Measurements from ENCODE around the gene AARSD1. TPM values are rescaled to one million over a fixed set of nuclear protein-coding genes. Genes with fewer than 3 reads are reported as not detected.
"Not testable (repeated sequence)": the region's sequence is repeated elsewhere in the genome, so short reads cannot be mapped to it uniquely, and the experiment has no call there.

AARSD1 gene
- total RNA-seq, 2 experiments from 2014 or later, result 39.9 to 43.2 TPM

DNA sequence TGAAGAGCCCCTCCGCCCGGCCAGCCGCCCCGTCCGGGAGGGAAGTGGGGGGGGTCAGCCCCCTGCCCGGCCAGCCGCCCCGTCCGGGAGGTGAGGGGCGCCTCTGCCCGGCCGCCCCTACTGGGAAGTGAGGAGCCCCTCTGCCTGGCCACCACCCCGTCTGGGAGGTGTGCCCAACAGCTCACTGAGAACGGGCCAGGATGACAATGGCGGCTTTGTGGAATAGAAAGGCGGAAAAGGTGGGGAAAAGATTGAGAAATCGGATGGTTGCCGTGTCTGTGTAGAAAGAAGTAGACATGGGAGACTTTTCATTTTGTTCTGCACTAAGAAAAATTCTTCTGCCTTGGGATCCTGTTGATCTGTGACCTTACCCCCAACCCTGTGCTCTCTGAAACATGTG is 9.1 kb upstream of the AARSD1 start:
- ATAC-seq (ENCODE audit: low read depth); DNase-seq; H3K4me1 Mint-ChIP-seq; H3K9me3 Mint-ChIP-seq; H3K4me3 Mint-ChIP-seq; POLR2A ChIA-PET; H3K27ac Mint-ChIP-seq; H3K27me3 Mint-ChIP-seq; H3K36me3 Mint-ChIP-seq: not testable (repeated sequence)

DNA sequence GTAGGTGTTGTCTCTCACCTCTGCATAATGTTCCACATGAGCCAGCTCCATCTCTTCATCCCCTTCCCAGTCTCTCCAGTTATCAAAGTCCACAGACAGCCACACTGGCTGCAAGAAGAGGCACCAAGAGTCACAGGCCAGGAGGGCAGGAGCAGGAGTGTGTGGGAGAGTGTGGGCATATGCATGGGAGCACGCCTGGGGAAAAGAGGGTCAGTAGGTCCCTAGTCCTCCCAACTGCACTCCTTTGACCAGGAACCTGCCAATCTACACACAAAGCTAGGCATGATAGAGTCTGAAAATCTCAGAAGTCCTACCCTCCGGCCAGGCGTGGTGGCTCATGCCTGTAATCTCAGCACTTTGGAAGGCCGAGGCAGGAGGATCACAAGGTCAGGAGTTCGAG is 7.3 kb upstream of the AARSD1 start:
- POLR2A ChIA-PET, result no interaction called here
- ATAC-seq (ENCODE audit: low read depth), result no peak
- H3K27me3 Mint-ChIP-seq, result no peaks in the 10 kb centered on the region
- H3K4me1 Mint-ChIP-seq, result peaks cover 4% of the 10 kb centered on the region
- H3K27ac Mint-ChIP-seq, result no peak overlapping the region
- H3K36me3 Mint-ChIP-seq, result no peaks in the 10 kb centered on the region
- no peak for DNase-seq
- no peak overlapping the region for H3K4me3 Mint-ChIP-seq
- no peaks in the 10 kb centered on the region for H3K9me3 Mint-ChIP-seq

DNA sequence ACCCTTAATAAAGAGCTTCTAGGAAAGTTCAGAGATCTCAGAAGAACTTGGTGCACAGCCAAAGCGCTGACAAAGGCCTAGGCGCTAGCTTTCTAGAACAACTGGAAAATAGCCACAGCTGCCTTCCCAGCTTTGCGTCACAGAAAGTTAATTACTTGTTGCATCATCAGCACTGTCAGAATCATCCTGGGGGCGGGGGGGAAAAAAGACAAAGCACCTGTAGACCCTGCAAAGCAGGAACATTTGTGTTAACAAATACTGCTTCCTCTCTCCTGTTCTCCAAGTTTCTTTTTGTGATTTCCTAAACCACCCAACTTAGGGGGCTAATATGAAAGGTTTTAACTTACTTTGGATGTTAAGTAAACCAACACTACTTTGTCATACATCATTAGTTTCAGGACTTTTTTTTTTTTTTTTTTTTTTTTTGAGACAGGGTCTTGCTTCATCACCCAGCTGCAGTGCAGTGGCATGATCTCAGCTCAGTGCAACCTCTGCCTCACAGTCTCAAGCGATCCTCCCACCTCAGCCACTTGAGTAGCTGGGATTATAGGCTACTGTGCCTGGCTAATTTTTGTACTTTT is 4.8 kb upstream of the AARSD1 start:
- Mint-ChIP-seq H3K27me3 (no peaks in the 10 kb centered on the region), H3K27ac (no peak overlapping the region), H3K36me3 (peaks cover 5% of the 10 kb centered on the region), H3K4me3 (no peak overlapping the region), H3K4me1 (peaks cover 5% of the 10 kb centered on the region), H3K9me3 (no peaks in the 10 kb centered on the region)
- DNase-seq, result no peak
- no peak for ATAC-seq (ENCODE audit: low read depth)
- POLR2A ChIA-PET, result no interaction called here

DNA sequence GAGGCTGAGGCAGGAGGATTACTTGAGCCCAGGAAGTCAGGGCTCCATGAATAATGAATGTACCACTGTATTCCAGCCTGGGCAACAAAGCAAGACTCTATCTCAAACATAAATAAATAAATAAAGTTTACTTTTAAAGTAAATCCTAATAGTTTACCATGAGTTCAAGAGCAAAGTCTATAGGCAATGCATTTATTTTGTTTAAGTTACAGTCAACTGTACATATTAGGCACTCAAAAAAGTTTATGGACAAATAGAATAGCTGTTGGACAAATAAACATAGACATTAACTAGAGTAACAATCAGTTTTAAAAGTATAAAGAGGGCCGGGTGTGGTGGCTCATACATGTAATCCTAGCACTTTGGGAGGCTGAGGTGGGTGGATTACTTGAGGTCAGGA is 3.7 kb upstream of the AARSD1 start:
- no peak for DNase-seq
- Mint-ChIP-seq H3K4me1 (peaks cover 11% of the 10 kb centered on the region), H3K4me3 (no peak overlapping the region), H3K36me3 (peaks cover 5% of the 10 kb centered on the region), H3K9me3 (no peaks in the 10 kb centered on the region), H3K27ac (no peak overlapping the region), H3K27me3 (no peaks in the 10 kb centered on the region)
- POLR2A ChIA-PET, result no interaction called here
- ATAC-seq (ENCODE audit: low read depth), result no peak

DNA sequence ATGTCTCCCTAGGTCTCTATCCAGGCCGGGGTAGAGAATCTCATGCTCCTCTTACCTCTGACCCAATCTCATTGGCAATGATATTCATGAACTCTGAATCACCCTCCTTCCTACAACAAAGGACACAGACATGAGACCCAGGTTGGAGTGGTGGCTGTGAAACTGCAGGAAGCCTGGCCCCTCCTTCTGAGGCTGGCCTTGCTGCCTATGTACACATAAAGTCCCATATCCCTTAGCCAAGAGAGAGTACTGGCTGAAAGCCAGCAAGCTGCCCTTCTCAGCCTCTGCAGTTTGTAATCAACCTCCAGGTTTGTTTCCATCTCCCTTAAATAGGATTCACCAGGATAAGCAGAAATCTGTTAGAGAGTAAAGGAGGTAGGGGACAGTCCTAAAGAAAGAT is 10.6 kb downstream of the AARSD1 start:
- no peak overlapping the region for H3K27ac Mint-ChIP-seq
- DNase-seq, result no peak
- H3K4me3 Mint-ChIP-seq, result no peak overlapping the region
- no peaks in the 10 kb centered on the region for H3K27me3 Mint-ChIP-seq
- peaks cover 13% of the 10 kb centered on the region for H3K4me1 Mint-ChIP-seq
- POLR2A ChIA-PET, result no interaction called here
- ATAC-seq (ENCODE audit: low read depth), result no peak
- no peaks in the 10 kb centered on the region for H3K9me3 Mint-ChIP-seq
- peaks cover 27% of the 10 kb centered on the region for H3K36me3 Mint-ChIP-seq

DNA sequence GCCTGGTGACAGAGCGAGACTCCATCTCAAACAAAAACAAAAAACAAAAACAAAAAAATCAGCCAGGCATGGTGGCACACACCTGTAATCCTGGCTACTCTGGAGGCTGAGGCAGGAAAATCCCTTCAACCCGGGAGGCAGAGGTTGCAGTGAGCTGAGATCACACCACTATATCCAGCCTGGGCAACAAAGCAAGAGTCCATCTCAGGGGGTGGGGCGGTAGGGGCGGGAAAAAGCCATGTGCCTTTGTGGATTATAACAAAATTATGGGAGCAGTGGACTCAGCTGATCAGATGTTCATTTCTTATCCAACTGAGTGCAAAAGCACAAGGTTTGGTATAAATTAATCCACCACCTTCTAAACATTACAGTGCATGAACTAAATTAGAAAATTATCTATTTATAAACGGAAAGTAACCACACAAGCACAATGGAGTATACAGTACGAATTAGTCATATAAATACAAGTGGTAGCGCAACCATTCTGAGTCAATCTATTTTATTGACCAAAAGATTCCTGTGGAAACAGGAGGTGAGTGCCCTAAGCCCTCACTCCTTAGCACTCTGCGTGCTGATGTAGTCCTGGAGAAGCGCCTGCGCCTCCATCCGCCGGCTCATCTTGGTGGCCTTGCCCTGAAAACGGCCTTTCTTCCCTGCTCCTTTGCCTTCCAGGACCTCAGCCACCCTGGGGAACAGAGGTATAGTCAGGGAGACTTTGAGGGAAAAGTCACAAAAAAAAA is 14.0 kb downstream of the AARSD1 start:
- Mint-ChIP-seq H3K36me3 (peaks cover 14% of the 10 kb centered on the region), H3K4me1 (peaks cover 9% of the 10 kb centered on the region), H3K27me3 (no peaks in the 10 kb centered on the region), H3K27ac (no peak overlapping the region), H3K4me3 (no peak overlapping the region), H3K9me3 (no peaks in the 10 kb centered on the region)
- POLR2A ChIA-PET, result no interaction called here
- DNase-seq (no peak), ATAC-seq (ENCODE audit: low read depth) (no peak)

DNA sequence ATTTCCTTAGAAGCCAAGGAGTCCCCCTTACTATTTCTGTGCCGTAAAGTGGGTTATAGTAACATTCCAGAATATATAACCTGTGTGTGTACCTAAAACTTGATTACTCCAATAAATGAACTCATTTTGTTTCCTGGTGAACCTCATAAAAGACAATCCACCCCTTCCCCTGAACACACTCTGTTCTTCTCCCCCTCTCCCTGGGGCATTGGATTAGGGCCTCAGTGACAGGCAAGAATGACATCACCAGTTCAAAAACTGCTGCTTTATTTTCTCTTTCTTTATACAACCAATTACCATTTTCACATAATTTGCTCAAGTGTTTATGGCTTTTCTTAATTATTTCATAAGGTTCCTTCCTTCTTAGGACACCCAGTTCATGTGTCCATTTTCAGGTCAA is 17.4 kb downstream of the AARSD1 start:
- Mint-ChIP-seq H3K27me3 (no peaks in the 10 kb centered on the region), H3K9me3 (no peaks in the 10 kb centered on the region), H3K27ac (no peak overlapping the region), H3K4me3 (no peak overlapping the region), H3K4me1 (peaks cover 1% of the 10 kb centered on the region), H3K36me3 (peaks cover 5% of the 10 kb centered on the region)
- ATAC-seq (ENCODE audit: low read depth) (no peak), DNase-seq (no peak)
- POLR2A ChIA-PET, result no interaction called here

DNA sequence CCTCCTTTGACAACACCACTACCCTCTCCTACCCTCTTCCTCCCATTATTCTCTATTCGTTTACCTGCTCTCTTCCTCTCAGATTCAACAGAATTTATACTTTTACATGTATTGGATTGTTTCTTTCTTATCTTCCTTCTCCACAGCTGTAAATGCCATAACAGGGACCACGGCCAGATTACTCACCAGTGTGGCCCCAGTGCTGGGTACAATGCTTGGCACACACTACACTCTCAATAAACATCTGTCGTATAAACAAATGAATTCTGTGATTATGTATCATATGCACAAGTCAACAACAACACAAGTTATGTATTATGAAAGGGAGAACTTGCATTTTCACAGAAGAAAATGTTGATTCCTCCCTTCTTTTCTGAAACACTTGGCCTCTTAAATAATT is 20.0 kb downstream of the AARSD1 start:
- POLR2A ChIA-PET, result no interaction called here
- H3K27ac Mint-ChIP-seq, result no peak overlapping the region
- H3K27me3 Mint-ChIP-seq, result peaks cover 6% of the 10 kb centered on the region

DNA sequence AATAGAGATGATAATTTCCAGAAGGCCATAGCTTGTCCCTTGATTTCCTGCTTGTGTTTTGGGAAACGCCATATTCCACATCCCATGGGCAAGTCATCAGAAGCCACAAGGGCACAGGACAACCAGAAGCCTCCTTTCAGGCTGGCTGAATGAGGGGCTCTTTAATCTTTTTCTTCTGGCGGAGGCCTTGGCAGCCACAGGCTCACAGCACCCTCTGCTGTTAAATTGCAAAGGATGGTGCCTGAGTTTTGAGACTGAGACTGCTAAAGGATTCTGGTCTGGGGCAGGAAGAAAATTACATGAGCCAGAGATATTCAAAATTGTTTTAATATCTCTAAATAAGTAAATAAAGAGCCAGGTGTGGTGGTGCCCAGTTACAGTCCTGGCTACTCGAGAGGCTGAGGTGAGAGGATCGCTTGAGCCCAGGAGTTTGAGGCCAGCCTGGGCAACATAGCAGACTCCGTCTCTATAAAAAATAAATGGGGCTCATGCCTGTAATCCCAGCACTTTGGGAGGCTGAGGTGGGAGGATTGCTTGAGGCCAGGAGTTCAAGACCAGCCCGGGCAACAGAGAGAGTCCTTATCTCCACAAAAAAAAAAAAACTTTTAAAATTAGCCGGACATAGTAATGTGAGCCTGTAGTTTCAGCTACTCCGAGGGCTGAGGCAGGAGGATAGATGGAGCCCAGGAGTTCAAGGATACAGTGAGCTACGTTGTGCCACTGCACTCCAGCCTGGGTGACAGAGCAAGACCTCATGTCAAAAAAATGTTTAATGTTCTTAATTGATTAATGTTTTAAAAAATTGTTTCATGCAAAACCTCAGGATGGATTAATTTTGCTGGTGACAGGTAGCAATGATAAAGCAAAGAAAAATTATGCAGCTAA is 26.3 kb downstream of the AARSD1 start:
- H3K27ac Mint-ChIP-seq, result no peak overlapping the region
- peak; percentile 60 for ATAC-seq (ENCODE audit: low read depth)
- H3K9me3 Mint-ChIP-seq, result no peaks in the 10 kb centered on the region
- no peaks in the 10 kb centered on the region for H3K4me1 Mint-ChIP-seq
- no peak overlapping the region for H3K4me3 Mint-ChIP-seq
- H3K36me3 Mint-ChIP-seq, result no peaks in the 10 kb centered on the region
- DNase-seq, result no peak
- peaks cover 27% of the 10 kb centered on the region for H3K27me3 Mint-ChIP-seq
- POLR2A ChIA-PET, result no interaction called here

More for the DNA sequence above, 20.0 kb downstream of the AARSD1 start:
- Mint-ChIP-seq H3K9me3 (no peaks in the 10 kb centered on the region), H3K36me3 (no peaks in the 10 kb centered on the region), H3K4me1 (no peaks in the 10 kb centered on the region), H3K4me3 (no peak overlapping the region)
- ATAC-seq (ENCODE audit: low read depth) (no peak), DNase-seq (no peak)

DNA sequence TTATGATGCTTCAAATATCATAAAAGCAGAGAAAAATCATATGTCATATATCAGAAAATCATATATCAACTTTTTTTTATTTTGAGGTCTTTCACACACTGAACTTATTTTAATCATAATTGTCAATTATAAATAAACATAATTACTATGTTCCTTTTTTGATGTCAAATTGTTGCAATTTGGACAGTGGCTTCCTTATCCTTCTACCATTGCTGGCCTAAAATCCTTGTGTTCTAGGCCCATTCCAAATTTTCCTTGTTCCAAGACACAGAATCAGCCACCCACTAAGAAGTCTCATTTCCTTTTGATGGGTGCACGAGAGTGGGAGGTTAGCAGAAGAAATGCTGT is 34.8 kb downstream of the AARSD1 start:
- Mint-ChIP-seq H3K4me3 (no peak overlapping the region), H3K9me3 (no peaks in the 10 kb centered on the region), H3K36me3 (no peaks in the 10 kb centered on the region), H3K4me1 (peaks cover 11% of the 10 kb centered on the region), H3K27ac (no peak overlapping the region), H3K27me3 (peaks cover 8% of the 10 kb centered on the region)
- ATAC-seq (ENCODE audit: low read depth) (no peak), DNase-seq (no peak)
- POLR2A ChIA-PET, result interaction anchor here (0.6 to 1.0 kb wide), 3 partner anchors 67 to 1199 kb away, joined by 3 to 4 read pairs (median 4); no protein-coding TSS in a partner anchor

DNA sequence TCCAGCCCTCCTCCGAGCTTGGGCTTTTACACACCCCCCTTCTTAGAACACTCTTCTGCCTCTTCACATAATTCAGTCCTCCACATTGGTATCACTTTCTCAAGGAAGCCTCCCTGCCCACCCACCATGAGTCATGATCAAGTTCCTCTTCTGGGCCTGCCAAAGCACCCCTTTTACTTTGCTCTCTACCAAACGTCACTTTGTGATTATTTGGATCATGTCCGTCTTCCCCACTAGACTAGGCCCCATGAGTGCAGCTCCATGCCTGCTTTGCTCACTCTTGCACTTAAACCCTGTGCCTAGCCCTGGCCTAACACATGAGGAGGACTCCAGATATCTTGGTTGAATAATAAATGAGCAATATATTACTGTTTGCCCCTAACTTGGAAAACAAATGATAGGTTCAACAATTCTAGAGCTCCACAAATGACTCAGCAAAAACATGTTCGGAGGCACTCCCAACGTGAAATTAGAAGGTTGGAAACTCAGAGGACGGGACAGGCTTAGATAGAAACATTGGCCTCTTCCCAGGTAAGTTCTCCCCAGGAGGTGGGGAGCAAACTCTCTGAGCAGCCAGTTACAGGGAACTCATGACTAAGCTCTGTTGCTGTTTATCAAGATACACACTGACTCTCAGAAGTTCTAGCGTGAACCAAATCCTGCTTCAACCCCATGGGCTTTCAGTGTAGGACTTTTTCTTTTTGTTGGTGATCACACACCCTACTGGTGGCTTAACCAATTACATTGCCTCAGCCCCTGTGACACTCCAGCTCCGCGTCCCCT is 35.3 kb downstream of the AARSD1 start:
- Mint-ChIP-seq H3K27ac (peak overlapping the region; percentile 27), H3K27me3 (peaks cover 6% of the 10 kb centered on the region), H3K4me3 (no peak overlapping the region), H3K36me3 (no peaks in the 10 kb centered on the region), H3K9me3 (no peaks in the 10 kb centered on the region), H3K4me1 (peaks cover 11% of the 10 kb centered on the region)
- ATAC-seq (ENCODE audit: low read depth) (peak; percentile 83), DNase-seq (no peak)
- POLR2A ChIA-PET, result interaction anchor here (0.6 to 1.0 kb wide), 5 partner anchors 46 to 1199 kb away, joined by 3 to 4 read pairs (median 4); no protein-coding TSS in a partner anchor

DNA sequence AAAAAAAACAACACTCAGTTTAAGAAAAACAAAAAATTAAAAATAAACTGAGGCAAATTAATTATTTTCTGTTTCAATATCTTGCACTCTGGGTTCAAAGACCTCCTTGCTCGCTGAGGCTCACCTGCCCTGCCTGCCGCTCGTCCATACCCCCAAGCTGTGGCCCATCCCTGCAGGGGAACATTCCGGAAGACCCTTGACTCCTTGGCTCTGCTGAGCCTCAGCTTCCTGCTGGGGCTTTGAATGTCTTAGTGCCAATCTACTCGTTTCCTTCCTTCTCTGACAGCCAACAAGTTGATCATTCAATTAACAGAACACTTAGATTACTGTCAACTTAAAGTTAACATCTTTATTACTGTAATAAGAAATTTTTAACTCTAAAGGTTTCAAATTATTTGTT is 39.4 kb downstream of the AARSD1 start:
- POLR2A ChIA-PET, result no interaction called here
- H3K36me3 Mint-ChIP-seq, result no peaks in the 10 kb centered on the region
- H3K27ac Mint-ChIP-seq, result no peak overlapping the region
- no peak overlapping the region for H3K4me3 Mint-ChIP-seq
- ATAC-seq (ENCODE audit: low read depth) (no peak), DNase-seq (no peak)
- H3K4me1 Mint-ChIP-seq, result peaks cover 10% of the 10 kb centered on the region
- H3K27me3 Mint-ChIP-seq, result peaks cover 18% of the 10 kb centered on the region
- H3K9me3 Mint-ChIP-seq, result no peaks in the 10 kb centered on the region

DNA sequence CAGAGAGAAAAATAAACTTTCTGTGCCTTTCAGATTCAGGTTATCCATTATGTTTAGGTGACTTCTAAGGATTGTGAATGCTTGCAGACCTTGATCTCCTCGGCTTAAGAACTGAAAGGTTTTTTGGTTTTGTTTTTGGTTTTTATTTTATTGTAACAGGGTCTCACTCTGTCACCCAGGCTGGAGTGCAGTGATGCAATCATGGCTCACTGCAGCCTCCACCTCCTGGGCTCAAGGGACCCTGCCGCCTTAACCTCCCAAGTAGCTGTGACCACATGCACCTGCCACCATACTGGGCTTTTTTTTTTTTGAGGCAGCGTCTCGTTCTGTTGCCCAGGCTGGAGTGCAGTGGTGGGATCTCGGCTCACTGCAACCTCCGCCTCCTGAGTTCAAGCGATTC is 40.8 kb downstream of the AARSD1 start:
- H3K27ac Mint-ChIP-seq, POLR2A ChIA-PET, H3K4me3 Mint-ChIP-seq: not testable (repeated sequence)

More for the DNA sequence above, 40.8 kb downstream of the AARSD1 start:
- H3K27me3 Mint-ChIP-seq, result peaks cover 20% of the 10 kb centered on the region
- ATAC-seq (ENCODE audit: low read depth); H3K9me3 Mint-ChIP-seq; DNase-seq; H3K4me1 Mint-ChIP-seq; H3K36me3 Mint-ChIP-seq: not testable (repeated sequence)

Data from activated naive CD8-positive, alpha-beta T cell treated with anti-CD3 and anti-CD28 coated beads, Interleukin-2, amount 10 ng/mL, durations not matched to agents 7 days and 5 days (primary cell).